Measurements from ENCODE around the gene PCNT. TPM values are rescaled to one million over a fixed set of nuclear protein-coding genes. Genes with fewer than 3 reads are reported as not detected.

PCNT gene
- polyA plus RNA-seq, 6 donors from 2014 or later: 4.7 to 32.5 (median 10.7) TPM

- ATAC-seq (ENCODE audit: low read depth in 2 of 2) (no peak), DNase-seq (no peak)
- H3K36me3 Mint-ChIP-seq: peaks cover 9 to 20% of the 10 kb centered on the region in 2 donors
- H3K27ac Mint-ChIP-seq: peak overlapping the region in 2 of 6 donors; percentile 38 to 95
- H3K4me3 Mint-ChIP-seq: no peak overlapping the region
- no peaks in the 10 kb centered on the region for H3K27me3 Mint-ChIP-seq
- peaks cover 4 to 22% (median 12%) of the 10 kb centered on the region in 3 donors for H3K4me1 Mint-ChIP-seq
- no peaks in the 10 kb centered on the region for H3K9me3 Mint-ChIP-seq
These were observed 159.6 kb downstream of the PCNT start for GRCh38 chr21:46483300-46484295.

GRCh38 chr21:46486481-46487126 is 162.6 kb downstream of the PCNT start:
- Mint-ChIP-seq H3K36me3 (peaks cover 13 to 27% of the 10 kb centered on the region in 2 donors), H3K4me1 (peaks cover 4 to 22% (median 8%) of the 10 kb centered on the region in 3 donors), H3K27me3 (no peaks in the 10 kb centered on the region), H3K9me3 (no peaks in the 10 kb centered on the region), H3K4me3 (no peak overlapping the region), H3K27ac (peak overlapping the region in 1 of 6 donors; percentile 56)
- DNase-seq (no peak), ATAC-seq (ENCODE audit: low read depth in 2 of 2) (no peak)

DNA sequence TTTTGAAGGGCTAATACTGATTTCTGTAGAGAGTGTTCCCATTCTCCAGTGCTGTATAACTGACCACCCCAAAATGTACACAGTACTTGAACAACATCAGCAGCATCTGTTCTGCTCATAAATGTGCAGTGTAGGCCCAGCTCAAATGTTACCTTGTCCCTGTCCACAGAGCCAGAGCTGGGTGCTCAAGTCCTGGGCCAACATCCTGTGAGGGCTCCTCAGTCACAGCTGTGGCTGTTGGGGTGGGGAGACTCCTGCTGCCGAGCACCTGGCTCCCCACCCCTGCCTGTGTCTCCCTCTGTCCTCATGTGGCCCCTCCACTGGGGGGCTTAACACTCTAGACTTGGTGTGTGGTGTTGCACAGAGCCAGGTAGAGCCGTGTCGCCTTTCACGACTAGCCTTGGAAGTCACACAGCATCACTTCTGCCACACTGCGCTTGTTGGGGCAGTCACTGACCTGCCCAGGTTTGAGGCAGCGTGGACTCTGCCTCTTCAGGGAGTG is 165.3 kb downstream of the PCNT start:
- H3K4me1 Mint-ChIP-seq: peaks cover 0 to 8% (median 0%) of the 10 kb centered on the region in 3 donors
- peaks cover 39 to 41% of the 10 kb centered on the region in 2 donors for H3K36me3 Mint-ChIP-seq
- H3K27ac Mint-ChIP-seq: peak overlapping the region in 1 of 6 donors; percentile 62
- peaks cover 0 to 7% (median 4%) of the 10 kb centered on the region in 7 donors for H3K9me3 Mint-ChIP-seq
- no peak overlapping the region for H3K4me3 Mint-ChIP-seq
- DNase-seq: no peak
- no peaks in the 10 kb centered on the region for H3K27me3 Mint-ChIP-seq
- no peak for ATAC-seq (ENCODE audit: low read depth in 2 of 2)

DNA sequence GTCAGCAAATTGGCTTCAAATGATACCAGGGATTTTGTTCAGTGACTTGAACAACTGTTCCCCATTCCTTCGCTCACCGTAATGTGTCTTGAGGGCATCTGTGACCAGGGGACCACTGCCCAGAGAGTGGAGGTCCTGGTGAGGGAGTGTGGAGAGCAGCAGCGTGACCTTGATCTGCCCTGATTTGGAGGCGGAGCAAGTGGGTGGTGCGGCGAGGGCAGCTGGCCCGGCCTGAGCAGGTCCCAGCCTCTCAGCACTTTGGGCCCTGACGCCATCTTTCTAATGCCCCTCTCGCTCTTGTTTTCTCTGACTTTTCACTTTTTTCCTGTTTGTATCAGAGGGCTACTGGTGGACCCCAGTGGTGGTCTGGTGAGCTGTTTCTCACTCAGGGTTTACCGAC is 165.8 kb downstream of the PCNT start:
- H3K4me3 Mint-ChIP-seq: no peak overlapping the region
- H3K36me3 Mint-ChIP-seq: peaks cover 38 to 44% of the 10 kb centered on the region in 2 donors
- H3K4me1 Mint-ChIP-seq: peaks cover 0 to 8% (median 0%) of the 10 kb centered on the region in 3 donors
- ATAC-seq (ENCODE audit: low read depth in 2 of 2) (no peak), DNase-seq (no peak)
- peak overlapping the region in 2 of 6 donors; percentile 16 to 52 for H3K27ac Mint-ChIP-seq
- peaks cover 0 to 7% (median 4%) of the 10 kb centered on the region in 7 donors for H3K9me3 Mint-ChIP-seq
- H3K27me3 Mint-ChIP-seq: no peaks in the 10 kb centered on the region

GRCh38 chr21:46491553-46491952 is 167.6 kb downstream of the PCNT start:
- Mint-ChIP-seq H3K27ac (peak overlapping the region in 3 of 6 donors; percentile 1 to 40 (median 22)), H3K4me3 (no peak overlapping the region), H3K36me3 (peaks cover 32 to 59% of the 10 kb centered on the region in 2 donors), H3K27me3 (no peaks in the 10 kb centered on the region), H3K4me1 (peaks cover 0 to 4% (median 4%) of the 10 kb centered on the region in 3 donors), H3K9me3 (peaks cover 0 to 7% (median 4%) of the 10 kb centered on the region in 7 donors)
- no peak for DNase-seq
- ATAC-seq (ENCODE audit: low read depth in 2 of 2): no peak

- H3K36me3 Mint-ChIP-seq: peaks cover 29 to 52% of the 10 kb centered on the region in 2 donors
- peaks cover 0 to 4% (median 0%) of the 10 kb centered on the region in 3 donors for H3K4me1 Mint-ChIP-seq
- no peak overlapping the region for H3K4me3 Mint-ChIP-seq
These were observed 168.9 kb downstream of the PCNT start for GRCh38 chr21:46492851-46493250.

GRCh38 chr21:46493828-46494227 is 169.9 kb downstream of the PCNT start:
- DNase-seq (no peak), ATAC-seq (ENCODE audit: low read depth in 2 of 2) (no peak)
- Mint-ChIP-seq H3K27ac (no peak overlapping the region), H3K4me1 (peaks cover 0 to 4% (median 0%) of the 10 kb centered on the region in 3 donors), H3K36me3 (peaks cover 32 to 52% of the 10 kb centered on the region in 2 donors), H3K4me3 (no peak overlapping the region), H3K9me3 (peaks cover 0 to 7% (median 4%) of the 10 kb centered on the region in 7 donors), H3K27me3 (no peaks in the 10 kb centered on the region)

More at GRCh38 chr21:46492851-46493250, 168.9 kb downstream of the PCNT start:
- ATAC-seq (ENCODE audit: low read depth in 2 of 2): no peak
- Mint-ChIP-seq H3K27me3 (no peaks in the 10 kb centered on the region), H3K9me3 (peaks cover 0 to 7% (median 4%) of the 10 kb centered on the region in 7 donors), H3K27ac (peak overlapping the region in 1 of 6 donors; percentile 45)
- DNase-seq: no peak

Other genes with a start within 250 kb of the PCNT start
- gene COL6A2, start 226.0 kb upstream of the PCNT start, polyA plus RNA-seq (ENCODE audit: low read depth in 6 of 6): under 1 TPM in 4 of 6 donors, not detected in 2; 0.16 to 0.56 (median 0.17) TPM
- gene FTCD, start 168.6 kb upstream of the PCNT start, polyA plus RNA-seq (ENCODE audit: low read depth in 6 of 6): not detected
- 10 to 100 TPM in 4 of 6 donors, 1 to 10 TPM in 2; 4.8 to 13.5 (median 10.7) TPM for gene SPATC1L, start 139.7 kb upstream of the PCNT start, polyA plus RNA-seq (ENCODE audit: low read depth in 6 of 6)
- 10 to 100 TPM in 2 of 6 donors, 1 to 10 TPM in 4; 6.4 to 10.5 (median 8.9) TPM for gene LSS, start 95.4 kb upstream of the PCNT start, polyA plus RNA-seq (ENCODE audit: low read depth in 6 of 6)
- 10 to 100 TPM; 16.3 to 57.9 (median 38.9) TPM for gene MCM3AP, start 38.5 kb upstream of the PCNT start, polyA plus RNA-seq (ENCODE audit: low read depth in 6 of 6)
- gene YBEY, start 37.8 kb upstream of the PCNT start, polyA plus RNA-seq (ENCODE audit: low read depth in 6 of 6): 10 to 100 TPM; 14.1 to 25.5 (median 20.5) TPM
- 1 to 10 TPM in 1 of 6 donors, under 1 TPM in 5; 0.24 to 1.1 (median 0.62) TPM for gene C21orf58, start 286 bp upstream of the PCNT start, polyA plus RNA-seq (ENCODE audit: low read depth in 6 of 6)
- gene DIP2A, start 134.7 kb downstream of the PCNT start, polyA plus RNA-seq (ENCODE audit: low read depth in 6 of 6): 10 to 100 TPM in 1 of 6 donors, 1 to 10 TPM in 4, under 1 TPM in 1; 0.34 to 12.4 (median 7.3) TPM